Panc1 (cell line): ENCODE data around the gene TERF2IP. TPM values are rescaled to one million over a fixed set of nuclear protein-coding genes. Genes with fewer than 3 reads are reported as not detected.

Experiments used
- ATAC-seq: fragments of 200-7000 bp; cut with Tn5 transposase; 2 replicates; pipeline ENCODE4 v1.9.1; 2020; ENCODE audit warnings: mild to moderate bottlenecking, moderate library complexity
- BruUV-seq: library from RNA; stranded (reverse); fragments of 400-500 nt; replicated peaks from 2 replicates; lab custom pipeline; 2021; lab: Mats Ljungman, UMichigan
- CTCF ChIA-PET: fragments of 300-600 bp; sonication (Branson Sonifier 250); formaldehyde crosslinking; loops from one replicate; lab custom pipeline; 2022; ENCODE audit warnings: antibody characterized with exemption; lab: Charles Lee
- POLR2A ChIA-PET: fragments of 300-600 bp; sonication (Branson Sonifier 250); formaldehyde crosslinking; loops from one replicate; lab custom pipeline; 2022; ENCODE audit warnings: antibody characterized with exemption; lab: Charles Lee
- DNase-seq: peaks from one replicate; pipeline ENCODE4 v3.0.0-alpha.2; 2010; ENCODE audit warnings: low read depth, low spot score
- H3K27ac ChIP-seq: 2 replicates; pipeline ENCODE4 v1.5.1; 2011; ENCODE audit warnings: mild to moderate bottlenecking, low read length, inconsistent platforms
- H3K27me3 ChIP-seq: fragments of 200-500 bp; sonication (Bioruptor generic); 2 replicates; pipeline ENCODE4 v1.6.0; 2014; ENCODE audit warnings: low read length, inconsistent platforms; ENCODE audit not compliant: control insufficient read depth, insufficient read depth
- H3K36me3 ChIP-seq: fragments of 200-500 bp; sonication (Bioruptor generic); 2 replicates; pipeline ENCODE4 v1.5.1; 2014; ENCODE audit warnings: inconsistent platforms, mild to moderate bottlenecking, low read length, moderate library complexity; ENCODE audit not compliant: control insufficient read depth, insufficient read depth
- H3K4me1 ChIP-seq: 2 replicates; pipeline ENCODE4 v1.5.1; 2011; ENCODE audit warnings: inconsistent platforms, mild to moderate bottlenecking, low read length, moderate library complexity; ENCODE audit not compliant: control insufficient read depth, insufficient read depth
- H3K4me3 ChIP-seq, 2 experiments: 2 replicates each; pipeline ENCODE4 v1.5.1; 2011 to 2012; ENCODE audit warnings: low read depth in 2 of 2, low read length in 2 of 2, mild to moderate bottlenecking in 2 of 2, inconsistent platforms in 1 of 2, moderate library complexity in 1 of 2
- H3K9me3 ChIP-seq: fragments of 200-500 bp; sonication (Bioruptor generic); 2 replicates; pipeline ENCODE4 v1.5.1; 2014; ENCODE audit warnings: low read depth, mild to moderate bottlenecking, inconsistent platforms, low read length, moderate library complexity; ENCODE audit not compliant: control insufficient read depth, insufficient read depth
- CTCF ChIP-seq: fragments of 450-650 bp; IDR thresholded peaks from 2 replicates; pipeline ENCODE4 v1.5.1; 2017; ENCODE audit warnings: mild to moderate bottlenecking
- POLR2AphosphoS5 ChIP-seq: IDR thresholded peaks from 2 replicates; pipeline ENCODE4 v1.6.1; 2012; ENCODE audit warnings: mild to moderate bottlenecking, low read depth, low read length, moderate library complexity
- REST ChIP-seq, 2 experiments: IDR thresholded peaks; 2 replicates each; pipeline ENCODE4 v1.6.1; 2011 to 2012; ENCODE audit warnings: low read depth in 2 of 2, control low read depth in 1 of 2, low read length in 1 of 2, mild to moderate bottlenecking in 1 of 2, moderate library complexity in 1 of 2; ENCODE audit not compliant: insufficient read depth in 1 of 2
- SIN3A ChIP-seq: IDR thresholded peaks from 2 replicates; pipeline ENCODE4 v1.6.1; 2012; ENCODE audit warnings: low read depth, mild to moderate bottlenecking, low read length, moderate library complexity, borderline replicate concordance; ENCODE audit not compliant: insufficient read depth
- TCF7L2 ChIP-seq: IDR thresholded peaks from 2 replicates; pipeline ENCODE4 v1.6.1; 2011; ENCODE audit warnings: mild to moderate bottlenecking, low read depth, low read length, inconsistent platforms
- in situ Hi-C: cut with HindIII; loops from 2 replicates; pipeline ENCODE4 v1.10.0; 2016; ENCODE audit warnings: low sequenced_read_pairs, low pct_unique_long_range_greater_than_20kb
- intact Hi-C: fragments of 100-400 bp; cut with micrococcal nuclease; formaldehyde crosslinking; loops from one replicate; pipeline ENCODE4 v1.10.0; 2022; ENCODE audit not compliant: unreplicated experiment
- total RNA-seq: library from RNA; stranded (reverse); gene quantifications from one replicate; pipeline ENCODE4 v1.2.1, GENCODE V29; 2021; ENCODE audit not compliant: unreplicated experiment

The TERF2IP gene
- total RNA-seq, 1 experiment from 2014 or later: 23.3 TPM

GRCh38 chr16:75687361-75687760 is 39.8 kb downstream of the TERF2IP start:
- POLR2A ChIA-PET: no interaction called here
- TF ChIP-seq SIN3A: no peak
- TF ChIP-seq POLR2AphosphoS5: no peak
- TF ChIP-seq CTCF: no peak
- no peak for TF ChIP-seq TCF7L2
- no TSS peak for BruUV-seq
- Histone ChIP-seq H3K4me3 (no peak overlapping the region), H3K27me3 (no peaks in the 10 kb centered on the region), H3K4me1 (no peaks in the 10 kb centered on the region), H3K36me3 (no peaks in the 10 kb centered on the region), H3K27ac (no peak overlapping the region), H3K9me3 (no peaks in the 10 kb centered on the region)
- CTCF ChIA-PET: no interaction called here
- ATAC-seq (no peak), DNase-seq (no peak)
- in situ Hi-C loops: no loop called here
- intact Hi-C loops: no loop called here

- CTCF ChIA-PET: no interaction called here
- POLR2A ChIA-PET: no interaction called here
- in situ Hi-C loops: no loop called here
Observed at GRCh38 chr16:75695708-75696107, 48.1 kb downstream of the TERF2IP start.

GRCh38 chr16:75697571-75697970 is 50.0 kb downstream of the TERF2IP start:
- intact Hi-C loops: no loop called here

More at GRCh38 chr16:75695708-75696107, 48.1 kb downstream of the TERF2IP start:
- Histone ChIP-seq H3K9me3 (no peaks in the 10 kb centered on the region), H3K36me3 (no peaks in the 10 kb centered on the region), H3K4me1 (no peaks in the 10 kb centered on the region), H3K27ac (no peak overlapping the region), H3K4me3 (no peak overlapping the region), H3K27me3 (no peaks in the 10 kb centered on the region)
- TF ChIP-seq TCF7L2 (no peak), CTCF (peak; percentile 22)
- no TSS peak for BruUV-seq
- intact Hi-C loops: no loop called here
- DNase-seq (no peak), ATAC-seq (no peak)

More at GRCh38 chr16:75697571-75697970, 50.0 kb downstream of the TERF2IP start:
- CTCF ChIA-PET: no interaction called here
- no peak overlapping the region for H3K27ac ChIP-seq
- no peaks in the 10 kb centered on the region for H3K9me3 ChIP-seq
- in situ Hi-C loops: no loop called here
- no TSS peak for BruUV-seq
- H3K4me1 ChIP-seq: no peaks in the 10 kb centered on the region
- no peaks in the 10 kb centered on the region for H3K27me3 ChIP-seq
- POLR2A ChIA-PET: no interaction called here
- no peak for ATAC-seq
- no peak overlapping the region for H3K4me3 ChIP-seq
- TF ChIP-seq CTCF (no peak), SIN3A (no peak), REST (IDR thresholded peaks at IDR 0.05; ENCODE audit: insufficient read depth in 1 of 2, low read depth in 2 of 2, low read length in 1 of 2) (no peak), POLR2AphosphoS5 (no peak), TCF7L2 (no peak)
- no peak for DNase-seq
- no peaks in the 10 kb centered on the region for H3K36me3 ChIP-seq
